Measurements from ENCODE around the gene CDKN2B-AS1.

CDKN2B-AS1 gene

GRCh38 chr9:21995006-21995665 is 545 bp downstream of the CDKN2B-AS1 start (continued):
- TF ChIP-seq ZNF155 (tag by site-specific recombination; IDR thresholded peaks at IDR 0.05) (no peak), ZNF211 (tag by site-specific recombination; IDR thresholded peaks at IDR 0.05; ENCODE audit: low read depth) (no peak), ZNF549 (tag by site-specific recombination; IDR thresholded peaks at IDR 0.05) (no peak), ZBTB8A (tag by site-specific recombination; IDR thresholded peaks at IDR 0.05) (0 out of 2 replicates have a peak, but pooled peaks have one; percentile 15), ZNF785 (tag by site-specific recombination; IDR thresholded peaks at IDR 0.05) (no peak), ZNF174 (tag by site-specific recombination; IDR thresholded peaks at IDR 0.05) (no peak), ZNF514 (tag by site-specific recombination; IDR thresholded peaks at IDR 0.05) (no peak), ZNF777 (tag by site-specific recombination; IDR thresholded peaks at IDR 0.05; ENCODE audit: borderline replicate concordance) (no peak), TCF7L2 (IDR thresholded peaks at IDR 0.05; ENCODE audit: borderline replicate concordance, low read depth, low read length) (peak; percentile 75; the same call in 1 of the 2 replicates), ZNF560 (tag by site-specific recombination; IDR thresholded peaks at IDR 0.05; ENCODE audit: borderline replicate concordance) (no peak), ZNF610 (tag by site-specific recombination; IDR thresholded peaks at IDR 0.05; ENCODE audit: borderline replicate concordance) (peak; percentile 31; the same call in 1 of the 2 replicates), GLIS2 (tag by site-specific recombination; IDR thresholded peaks at IDR 0.05) (peak; percentile 85), ZNF146 (tag by site-specific recombination; IDR thresholded peaks at IDR 0.05) (no peak), GFI1B (tag by site-specific recombination; IDR thresholded peaks at IDR 0.05) (no peak), ZBTB11 (tag by site-specific recombination; conservative IDR thresholded peaks at IDR 0.05; ENCODE audit: low read depth) (no peak), BCL11B (tag by site-specific recombination; IDR thresholded peaks at IDR 0.05; ENCODE audit: low read depth) (no peak), ZNF501 (tag by site-specific recombination; IDR thresholded peaks at IDR 0.05) (no peak), ZNF776 (tag by site-specific recombination; IDR thresholded peaks at IDR 0.05; ENCODE audit: borderline replicate concordance) (no peak), ZNF792 (tag by site-specific recombination; IDR thresholded peaks at IDR 0.05) (no peak), ZNF423 (tag by site-specific recombination; IDR thresholded peaks at IDR 0.05) (no peak), PATZ1 (tag by site-specific recombination; IDR thresholded peaks at IDR 0.05) (peak; percentile 77), GLIS1 (tag by site-specific recombination; IDR thresholded peaks at IDR 0.05) (peak; percentile 46; the same call in 1 of the 2 replicates), ZNF529 (tag by site-specific recombination; IDR thresholded peaks at IDR 0.05; ENCODE audit: insufficient replicate concordance) (no peak)
- TF ChIP-seq, protein P1, sequence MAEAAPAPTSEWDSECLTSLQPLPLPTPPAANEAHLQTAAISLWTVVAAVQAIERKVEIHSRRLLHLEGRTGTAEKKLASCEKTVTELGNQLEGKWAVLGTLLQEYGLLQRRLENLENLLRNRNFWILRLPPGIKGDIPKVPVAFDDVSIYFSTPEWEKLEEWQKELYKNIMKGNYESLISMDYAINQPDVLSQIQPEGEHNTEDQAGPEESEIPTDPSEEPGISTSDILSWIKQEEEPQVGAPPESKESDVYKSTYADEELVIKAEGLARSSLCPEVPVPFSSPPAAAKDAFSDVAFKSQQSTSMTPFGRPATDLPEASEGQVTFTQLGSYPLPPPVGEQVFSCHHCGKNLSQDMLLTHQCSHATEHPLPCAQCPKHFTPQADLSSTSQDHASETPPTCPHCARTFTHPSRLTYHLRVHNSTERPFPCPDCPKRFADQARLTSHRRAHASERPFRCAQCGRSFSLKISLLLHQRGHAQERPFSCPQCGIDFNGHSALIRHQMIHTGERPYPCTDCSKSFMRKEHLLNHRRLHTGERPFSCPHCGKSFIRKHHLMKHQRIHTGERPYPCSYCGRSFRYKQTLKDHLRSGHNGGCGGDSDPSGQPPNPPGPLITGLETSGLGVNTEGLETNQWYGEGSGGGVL (tag by site-specific recombination; IDR thresholded peaks at IDR 0.05): peak; percentile 93
- TF ChIP-seq, protein P2, sequence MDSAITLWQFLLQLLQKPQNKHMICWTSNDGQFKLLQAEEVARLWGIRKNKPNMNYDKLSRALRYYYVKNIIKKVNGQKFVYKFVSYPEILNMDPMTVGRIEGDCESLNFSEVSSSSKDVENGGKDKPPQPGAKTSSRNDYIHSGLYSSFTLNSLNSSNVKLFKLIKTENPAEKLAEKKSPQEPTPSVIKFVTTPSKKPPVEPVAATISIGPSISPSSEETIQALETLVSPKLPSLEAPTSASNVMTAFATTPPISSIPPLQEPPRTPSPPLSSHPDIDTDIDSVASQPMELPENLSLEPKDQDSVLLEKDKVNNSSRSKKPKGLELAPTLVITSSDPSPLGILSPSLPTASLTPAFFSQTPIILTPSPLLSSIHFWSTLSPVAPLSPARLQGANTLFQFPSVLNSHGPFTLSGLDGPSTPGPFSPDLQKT (IDR thresholded peaks at IDR 0.05; ENCODE audit: borderline replicate concordance, low read depth, low read length): no peak
- TF ChIP-seq, protein P3, sequence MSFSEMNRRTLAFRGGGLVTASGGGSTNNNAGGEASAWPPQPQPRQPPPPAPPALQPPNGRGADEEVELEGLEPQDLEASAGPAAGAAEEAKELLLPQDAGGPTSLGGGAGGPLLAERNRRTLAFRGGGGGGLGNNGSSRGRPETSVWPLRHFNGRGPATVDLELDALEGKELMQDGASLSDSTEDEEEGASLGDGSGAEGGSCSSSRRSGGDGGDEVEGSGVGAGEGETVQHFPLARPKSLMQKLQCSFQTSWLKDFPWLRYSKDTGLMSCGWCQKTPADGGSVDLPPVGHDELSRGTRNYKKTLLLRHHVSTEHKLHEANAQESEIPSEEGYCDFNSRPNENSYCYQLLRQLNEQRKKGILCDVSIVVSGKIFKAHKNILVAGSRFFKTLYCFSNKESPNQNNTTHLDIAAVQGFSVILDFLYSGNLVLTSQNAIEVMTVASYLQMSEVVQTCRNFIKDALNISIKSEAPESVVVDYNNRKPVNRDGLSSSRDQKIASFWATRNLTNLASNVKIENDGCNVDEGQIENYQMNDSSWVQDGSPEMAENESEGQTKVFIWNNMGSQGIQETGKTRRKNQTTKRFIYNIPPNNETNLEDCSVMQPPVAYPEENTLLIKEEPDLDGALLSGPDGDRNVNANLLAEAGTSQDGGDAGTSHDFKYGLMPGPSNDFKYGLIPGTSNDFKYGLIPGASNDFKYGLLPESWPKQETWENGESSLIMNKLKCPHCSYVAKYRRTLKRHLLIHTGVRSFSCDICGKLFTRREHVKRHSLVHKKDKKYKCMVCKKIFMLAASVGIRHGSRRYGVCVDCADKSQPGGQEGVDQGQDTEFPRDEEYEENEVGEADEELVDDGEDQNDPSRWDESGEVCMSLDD (tag by site-specific recombination; IDR thresholded peaks at IDR 0.05): peak; percentile 36; the same call in 1 of the 2 replicates
- TF ChIP-seq, protein P4, sequence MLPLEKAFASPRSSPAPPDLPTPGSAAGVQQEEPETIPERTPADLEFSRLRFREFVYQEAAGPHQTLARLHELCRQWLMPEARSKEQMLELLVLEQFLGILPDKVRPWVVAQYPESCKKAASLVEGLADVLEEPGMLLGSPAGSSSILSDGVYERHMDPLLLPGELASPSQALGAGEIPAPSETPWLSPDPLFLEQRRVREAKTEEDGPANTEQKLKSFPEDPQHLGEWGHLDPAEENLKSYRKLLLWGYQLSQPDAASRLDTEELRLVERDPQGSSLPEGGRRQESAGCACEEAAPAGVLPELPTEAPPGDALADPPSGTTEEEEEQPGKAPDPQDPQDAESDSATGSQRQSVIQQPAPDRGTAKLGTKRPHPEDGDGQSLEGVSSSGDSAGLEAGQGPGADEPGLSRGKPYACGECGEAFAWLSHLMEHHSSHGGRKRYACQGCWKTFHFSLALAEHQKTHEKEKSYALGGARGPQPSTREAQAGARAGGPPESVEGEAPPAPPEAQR (tag by site-specific recombination; IDR thresholded peaks at IDR 0.05): no peak
